HG03342 (cell line): ENCODE results near the gene CTSE.

ENCODE experiments used
- ATAC-seq: cut with Tn5 transposase; IDR thresholded peaks from one replicate; pipeline ENCODE4 v1.9.1; 2021; ENCODE audit warnings: mild to moderate bottlenecking, moderate library complexity; ENCODE audit not compliant: unreplicated experiment

Gene CTSE

GRCh38 chr1:206050655-206051235 is 27.1 kb upstream of the CTSE start:
- ATAC-seq = peak; percentile 81

GRCh38 chr1:206049919-206050600 is 26.4 kb upstream of the CTSE start:
- no peak for ATAC-seq

- peak; percentile 56 for ATAC-seq
These were observed 25.6 kb upstream of the CTSE start for GRCh38 chr1:206049293-206049692.

GRCh38 chr1:206048582-206048981 is 24.9 kb upstream of the CTSE start:
- no peak for ATAC-seq

- no peak for ATAC-seq
These were observed 23.6 kb upstream of the CTSE start for GRCh38 chr1:206047271-206047670.

- no peak for ATAC-seq
These were observed 17.9 kb upstream of the CTSE start for GRCh38 chr1:206041640-206042039.

- ATAC-seq = no peak
These were observed 16.6 kb upstream of the CTSE start for GRCh38 chr1:206040328-206040727.

- no peak for ATAC-seq
These were observed 15.6 kb upstream of the CTSE start for GRCh38 chr1:206039046-206039973.

- no peak for ATAC-seq
These were observed 13.9 kb upstream of the CTSE start for GRCh38 chr1:206037581-206037980.

- ATAC-seq = no peak
These were observed 13.2 kb upstream of the CTSE start for GRCh38 chr1:206036663-206037455.

GRCh38 chr1:206035027-206035426 is 11.3 kb upstream of the CTSE start:
- no peak for ATAC-seq

- no peak for ATAC-seq
These were observed 8.9 kb upstream of the CTSE start for GRCh38 chr1:206032380-206033140.

GRCh38 chr1:206030714-206031113 is 7.0 kb upstream of the CTSE start:
- peak; percentile 80 for ATAC-seq

GRCh38 chr1:206030191-206030590 is 6.5 kb upstream of the CTSE start:
- ATAC-seq = no peak

- no peak for ATAC-seq
These were observed 5.8 kb upstream of the CTSE start for GRCh38 chr1:206029484-206029883.

- ATAC-seq = no peak
These were observed 1.7 kb upstream of the CTSE start for GRCh38 chr1:206025283-206025820.

- ATAC-seq = no peak
These were observed 929 bp downstream of the CTSE start for GRCh38 chr1:206022766-206023165.

- no peak for ATAC-seq
These were observed 1.9 kb downstream of the CTSE start for GRCh38 chr1:206021626-206022365.

- ATAC-seq = no peak
These were observed 2.6 kb downstream of the CTSE start for GRCh38 chr1:206021008-206021625.
